CD4-positive, CD25-positive, alpha-beta regulatory T cell (primary cell): ENCODE measurements around the gene SRGAP1. TPM values are rescaled to one million over a fixed set of nuclear protein-coding genes. Genes with fewer than 3 reads are reported as not detected.
"Not testable (repeated sequence)": the region's sequence is repeated elsewhere in the genome, so short reads cannot be mapped to it uniquely, and the experiment has no call there.

Experiments
- ATAC-seq, 2 donors: fragments of 150-1000 bp; cut with Tn5 transposase; one replicate each; pipeline ENCODE4 v1.10.0; 2021; ENCODE audit warnings: low read depth in 2 of 2, moderate number of reproducible peaks in 2 of 2, moderate library complexity in 1 of 2
- DNase-seq, 3 donors: peaks; one replicate each; pipeline versions ENCODE4 v3.0.0 to v3.0.0-alpha.2; 2012 to 2022; ENCODE audit warnings: mixed read lengths in 1 of 3
- H3K27ac ChIP-seq: one replicate; pipeline ENCODE4 v1.7.0; 2013; ENCODE audit warnings: mild to moderate bottlenecking, low read length; ENCODE audit not compliant: insufficient read depth, poor library complexity, severe bottlenecking
- H3K27me3 ChIP-seq: one replicate; pipeline ENCODE4 v1.7.0; 2013; ENCODE audit warnings: low read length; ENCODE audit not compliant: control insufficient read depth, insufficient read depth
- H3K36me3 ChIP-seq: one replicate; pipeline ENCODE4 v1.7.0; 2013; ENCODE audit warnings: mild to moderate bottlenecking, low read length, moderate library complexity; ENCODE audit not compliant: control insufficient read depth, insufficient read depth
- H3K4me1 ChIP-seq: 2 replicates; pipeline ENCODE4 v1.7.0; 2013; ENCODE audit warnings: mild to moderate bottlenecking, low read length; ENCODE audit not compliant: insufficient read depth, control insufficient read depth, poor library complexity, severe bottlenecking
- H3K4me3 ChIP-seq: one replicate; pipeline ENCODE4 v1.7.0; 2013; ENCODE audit warnings: low read depth, mild to moderate bottlenecking, low read length, moderate library complexity
- H3K9me3 ChIP-seq, 2 experiments: 1 replicate in 1 of 2; 2 replicates in 1 of 2; pipeline ENCODE4 v1.7.0; 2013; ENCODE audit warnings: low read length in 2 of 2, mild to moderate bottlenecking in 1 of 2, moderate library complexity in 1 of 2; ENCODE audit not compliant: control insufficient read depth in 2 of 2
- H3K27ac Mint-ChIP-seq, 3 donors: one replicate each; pipeline ENCODE4 v1.8.0; 2020 to 2022; ENCODE audit warnings: mild to moderate bottlenecking in 3 of 3, mixed read lengths in 3 of 3, moderate library complexity in 2 of 3
- H3K27me3 Mint-ChIP-seq: one replicate; pipeline ENCODE4 v1.8.0; 2022; ENCODE audit warnings: mild to moderate bottlenecking, mixed read lengths
- H3K36me3 Mint-ChIP-seq: one replicate; pipeline ENCODE4 v1.8.0; 2020; ENCODE audit warnings: mixed read lengths
- H3K4me1 Mint-ChIP-seq, 4 donors: one replicate each; pipeline ENCODE4 v1.8.0; 2020 to 2022; ENCODE audit warnings: mixed read lengths in 4 of 4, mild to moderate bottlenecking in 1 of 4
- H3K4me3 Mint-ChIP-seq, 4 donors: one replicate each; pipeline ENCODE4 v1.8.0; 2020 to 2022; ENCODE audit warnings: mild to moderate bottlenecking in 4 of 4, mixed read lengths in 4 of 4, moderate library complexity in 3 of 4
- H3K9me3 Mint-ChIP-seq, 7 donors: one replicate each; pipeline ENCODE4 v1.8.0; 2020 to 2022; ENCODE audit warnings: mixed read lengths in 7 of 7, mild to moderate bottlenecking in 3 of 7, moderate library complexity in 2 of 7
- polyA plus RNA-seq, 4 donors: library from polyadenylated mRNA; unstranded; fragments of 300-500 nt; fragmentation: Illumina TruSeq; gene quantifications; one replicate each; pipeline ENCODE4 v1.2.3, GENCODE V29; 2021
- total RNA-seq: library from RNA; stranded (reverse); gene quantifications from one replicate; pipeline ENCODE4 v1.2.3, GENCODE V29; 2022

Gene SRGAP1
- total and polyA plus RNA-seq, 5 donors from 2014 or later = 0.01 to 0.07 (median 0.02) TPM; not detected in 1

DNA sequence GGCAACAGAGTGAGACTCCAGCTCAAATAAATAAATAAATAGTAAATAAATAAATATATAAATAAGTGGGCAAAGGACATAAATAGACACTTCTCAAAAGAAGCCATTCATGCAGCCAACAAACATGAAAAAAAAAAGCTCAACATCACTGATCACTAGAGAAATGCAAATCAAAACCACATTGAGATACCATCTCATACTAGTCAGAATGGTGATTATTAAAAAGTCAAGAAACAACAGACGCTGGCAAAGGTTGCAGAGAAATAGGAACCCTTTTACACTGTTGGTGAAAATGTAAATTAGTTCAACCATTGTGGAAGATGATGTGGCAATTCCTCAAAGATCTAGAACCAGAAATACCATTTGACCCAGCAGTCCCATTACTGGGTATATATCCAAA is 322.5 kb downstream of the SRGAP1 start:
- H3K4me1 ChIP-seq, H3K27ac Mint-ChIP-seq, DNase-seq, H3K4me3 Mint-ChIP-seq, ATAC-seq, H3K27me3 Mint-ChIP-seq, H3K27me3 ChIP-seq, H3K4me1 Mint-ChIP-seq, H3K27ac ChIP-seq, H3K9me3 ChIP-seq, H3K36me3 ChIP-seq, H3K4me3 ChIP-seq: not testable (repeated sequence)
- H3K9me3 Mint-ChIP-seq = peaks cover 0 to 10% (median 1%) of the 10 kb centered on the region in 7 donors
- peaks cover 15% of the 10 kb centered on the region for H3K36me3 Mint-ChIP-seq

DNA sequence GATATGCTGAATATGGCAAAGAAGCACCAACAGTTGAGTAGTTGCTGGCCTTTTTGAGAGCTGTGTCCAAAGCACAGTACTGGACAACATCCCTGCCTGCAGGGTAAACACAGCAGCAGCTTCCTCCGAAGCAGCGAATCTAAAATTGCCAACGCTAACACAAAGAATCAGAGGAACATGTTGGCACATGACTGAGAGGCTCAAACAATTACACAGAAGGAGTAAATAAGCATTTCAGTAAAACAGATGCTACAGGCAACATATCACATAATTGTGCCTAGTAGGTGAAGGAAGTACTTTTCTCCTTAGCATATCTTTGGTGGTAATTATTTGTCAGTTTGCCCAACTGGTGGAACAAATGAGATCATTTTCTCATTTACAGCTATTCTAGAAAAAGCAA is 325.5 kb downstream of the SRGAP1 start:
- no peak overlapping the region for H3K27ac ChIP-seq
- peaks cover 11% of the 10 kb centered on the region for H3K36me3 Mint-ChIP-seq
- H3K4me3 Mint-ChIP-seq = no peak overlapping the region
- no peaks in the 10 kb centered on the region for H3K36me3 ChIP-seq
- no peaks in the 10 kb centered on the region for H3K9me3 ChIP-seq
- H3K27me3 Mint-ChIP-seq = no peaks in the 10 kb centered on the region
- no peaks in the 10 kb centered on the region for H3K4me1 ChIP-seq
- ATAC-seq = no peak
- no peak overlapping the region for H3K27ac Mint-ChIP-seq
- H3K4me3 ChIP-seq = no peak overlapping the region
- DNase-seq = no peak
- no peaks in the 10 kb centered on the region for H3K27me3 ChIP-seq
- H3K4me1 Mint-ChIP-seq = peaks cover 0 to 4% (median 0%) of the 10 kb centered on the region in 4 donors
- H3K9me3 Mint-ChIP-seq = peaks cover 0 to 5% (median 0%) of the 10 kb centered on the region in 7 donors

DNA sequence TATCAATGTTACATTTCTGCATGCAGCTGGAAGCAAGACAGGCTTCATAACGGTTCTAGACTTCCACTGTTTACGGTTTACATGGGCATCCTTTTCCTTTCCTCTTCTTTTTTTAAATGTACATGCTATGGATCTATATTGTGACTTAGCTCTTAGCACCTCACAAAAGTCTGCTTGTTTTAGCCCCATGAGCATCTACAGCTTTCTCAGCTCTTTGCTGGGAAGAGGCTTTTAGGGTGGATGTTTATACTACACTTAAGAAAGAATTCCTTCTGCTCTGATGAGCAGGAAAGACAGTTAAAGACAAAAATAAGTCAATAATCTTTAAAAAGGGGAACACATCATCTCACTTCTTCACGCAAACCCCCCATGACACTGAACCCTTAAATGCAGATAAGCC is 326.2 kb downstream of the SRGAP1 start:
- Histone ChIP-seq H3K4me1 (no peaks in the 10 kb centered on the region), H3K4me3 (no peak overlapping the region), H3K9me3 (no peaks in the 10 kb centered on the region), H3K27me3 (no peaks in the 10 kb centered on the region), H3K27ac (no peak overlapping the region), H3K36me3 (no peaks in the 10 kb centered on the region)
- H3K9me3 Mint-ChIP-seq = peaks cover 0 to 2% (median 0%) of the 10 kb centered on the region in 7 donors
- H3K4me1 Mint-ChIP-seq = peaks cover 0 to 1% (median 0%) of the 10 kb centered on the region in 4 donors
- H3K27ac Mint-ChIP-seq = no peak overlapping the region
- H3K36me3 Mint-ChIP-seq = peaks cover 11% of the 10 kb centered on the region
- no peak overlapping the region for H3K4me3 Mint-ChIP-seq
- DNase-seq (no peak), ATAC-seq (no peak)
- H3K27me3 Mint-ChIP-seq = no peaks in the 10 kb centered on the region

DNA sequence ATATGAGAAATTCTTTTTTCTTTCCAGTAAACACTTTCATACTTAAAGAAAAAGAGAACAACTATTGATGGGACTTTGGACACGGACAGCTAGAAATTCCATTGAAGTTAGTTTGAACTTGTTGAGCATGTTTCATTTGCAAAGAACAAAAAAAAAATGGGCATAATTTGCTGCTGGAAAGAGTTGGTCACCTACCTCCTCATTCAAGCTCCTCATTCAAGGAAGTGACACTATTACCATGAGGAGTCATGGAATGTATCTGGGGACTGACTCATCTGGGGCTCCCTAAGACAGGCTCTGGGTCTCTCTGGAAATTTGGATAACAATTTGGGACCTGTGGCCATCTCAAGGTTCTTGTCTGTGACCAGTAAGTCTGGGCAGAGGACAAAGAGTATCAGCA is 327.2 kb downstream of the SRGAP1 start:
- H3K9me3 Mint-ChIP-seq = no peaks in the 10 kb centered on the region
- peaks cover 11% of the 10 kb centered on the region for H3K36me3 Mint-ChIP-seq
- Histone ChIP-seq H3K4me1 (no peaks in the 10 kb centered on the region), H3K27me3 (no peaks in the 10 kb centered on the region), H3K4me3 (no peak overlapping the region), H3K27ac (no peak overlapping the region), H3K36me3 (no peaks in the 10 kb centered on the region), H3K9me3 (no peaks in the 10 kb centered on the region)
- no peaks in the 10 kb centered on the region for H3K4me1 Mint-ChIP-seq
- DNase-seq = no peak
- H3K27ac Mint-ChIP-seq = no peak overlapping the region
- H3K27me3 Mint-ChIP-seq = no peaks in the 10 kb centered on the region
- no peak overlapping the region for H3K4me3 Mint-ChIP-seq
- no peak for ATAC-seq

DNA sequence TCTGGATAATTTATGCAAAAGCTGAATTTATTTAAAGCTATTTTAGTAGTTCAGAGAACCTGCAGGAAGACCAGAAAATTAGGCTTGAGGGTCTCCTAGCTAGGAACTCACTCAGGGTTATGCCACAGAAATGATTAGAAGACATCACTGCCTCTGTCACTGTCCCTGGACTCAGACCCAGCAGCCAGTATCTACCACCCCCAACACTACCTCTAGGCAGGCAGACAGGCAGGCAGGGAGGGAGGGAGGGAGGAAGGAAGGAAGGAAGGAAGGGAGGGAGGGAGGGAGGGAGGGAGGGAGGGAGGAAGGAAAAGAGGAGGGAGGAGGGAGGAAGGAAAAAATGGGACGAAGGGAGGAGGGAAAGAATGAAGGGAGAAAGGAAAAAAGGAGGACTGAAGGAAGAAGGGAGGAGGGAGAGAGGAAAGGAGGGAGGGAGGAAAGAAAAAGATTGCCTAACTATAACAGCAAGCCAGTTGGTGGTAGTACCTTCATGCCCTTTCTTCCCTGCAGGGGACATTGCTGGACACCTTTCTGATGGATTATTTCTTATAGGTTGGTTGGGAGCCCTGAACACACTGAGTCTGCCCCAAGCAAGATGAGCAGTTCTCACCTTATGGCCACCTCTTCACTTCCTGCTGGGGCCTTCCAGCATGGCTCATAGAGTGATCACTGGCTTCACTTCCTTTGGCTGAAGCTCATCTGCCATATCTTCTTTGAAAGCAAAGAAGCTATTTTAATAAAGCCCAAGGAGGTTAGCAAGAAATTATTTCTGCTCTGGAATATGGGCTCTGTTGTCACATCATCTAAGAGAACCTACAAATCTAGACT is 327.9 kb downstream of the SRGAP1 start:
- no peaks in the 10 kb centered on the region for H3K4me1 Mint-ChIP-seq
- DNase-seq = no peak
- peaks cover 7% of the 10 kb centered on the region for H3K36me3 Mint-ChIP-seq
- H3K27ac Mint-ChIP-seq = no peak overlapping the region
- Histone ChIP-seq H3K36me3 (no peaks in the 10 kb centered on the region), H3K27ac (no peak overlapping the region), H3K9me3 (no peaks in the 10 kb centered on the region), H3K27me3 (no peaks in the 10 kb centered on the region), H3K4me1 (no peaks in the 10 kb centered on the region), H3K4me3 (no peak overlapping the region)
- no peak overlapping the region for H3K4me3 Mint-ChIP-seq
- H3K27me3 Mint-ChIP-seq = no peaks in the 10 kb centered on the region
- no peak for ATAC-seq
- no peaks in the 10 kb centered on the region for H3K9me3 Mint-ChIP-seq

DNA sequence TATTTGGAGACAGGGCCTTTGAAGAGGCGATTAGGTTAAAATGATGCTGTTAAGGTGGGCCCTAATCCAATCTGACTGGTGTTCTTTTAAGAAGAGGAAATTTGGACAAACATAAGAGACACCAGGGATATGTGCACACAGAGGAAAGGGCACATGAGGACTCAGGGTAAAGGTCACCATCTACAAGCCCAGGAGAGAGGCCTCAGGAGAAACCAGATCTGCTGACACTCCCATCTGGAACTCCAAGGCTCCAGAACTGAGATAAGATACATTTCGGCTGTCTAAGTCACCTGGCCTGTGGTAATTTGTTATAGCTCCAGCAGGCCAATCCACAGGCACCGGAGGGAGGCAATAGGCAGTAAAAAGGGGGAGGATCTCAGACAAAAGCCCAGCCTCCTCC is 329.0 kb downstream of the SRGAP1 start:
- Mint-ChIP-seq H3K27ac (no peak overlapping the region), H3K36me3 (peaks cover 5% of the 10 kb centered on the region), H3K27me3 (no peaks in the 10 kb centered on the region), H3K9me3 (no peaks in the 10 kb centered on the region), H3K4me1 (no peaks in the 10 kb centered on the region), H3K4me3 (no peak overlapping the region)
- no peak overlapping the region for H3K4me3 ChIP-seq
- DNase-seq (no peak), ATAC-seq (no peak)
- H3K27me3 ChIP-seq = no peaks in the 10 kb centered on the region
- no peaks in the 10 kb centered on the region for H3K36me3 ChIP-seq
- H3K27ac ChIP-seq = no peak overlapping the region
- no peaks in the 10 kb centered on the region for H3K9me3 ChIP-seq
- no peaks in the 10 kb centered on the region for H3K4me1 ChIP-seq

DNA sequence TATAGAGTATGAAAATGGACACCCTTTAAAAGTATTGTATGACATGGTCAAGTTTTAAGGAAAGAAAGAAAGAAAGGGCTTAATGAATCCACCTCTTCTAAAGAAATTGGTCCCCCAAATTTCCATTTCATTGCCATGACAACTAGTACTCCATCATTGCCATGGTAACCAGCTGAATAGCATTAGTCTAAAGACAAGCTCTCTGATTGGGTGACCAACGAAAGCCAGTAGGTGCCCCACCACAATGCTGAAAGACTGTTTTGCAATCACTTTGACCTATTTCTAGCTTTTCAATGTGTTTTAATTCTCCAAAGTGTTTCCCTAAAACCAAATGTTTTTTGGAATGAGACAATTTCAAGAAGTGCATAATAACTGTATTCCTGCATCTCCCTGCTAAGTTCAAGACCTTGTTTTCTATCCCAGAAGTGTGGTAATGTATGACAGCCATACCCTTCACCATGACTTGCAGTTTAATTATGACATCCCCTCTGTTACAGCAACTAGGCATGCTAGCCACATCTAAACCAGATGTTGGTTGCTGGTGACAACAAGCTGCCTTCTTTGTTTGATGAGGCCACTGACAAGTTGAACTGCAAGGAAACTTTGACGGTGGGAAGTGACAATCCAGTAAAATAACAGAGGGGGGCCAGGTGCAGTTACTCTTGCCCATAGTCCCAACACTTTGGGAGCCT is 330.9 kb downstream of the SRGAP1 start:
- Mint-ChIP-seq H3K4me1 (no peaks in the 10 kb centered on the region), H3K27me3 (no peaks in the 10 kb centered on the region), H3K36me3 (no peaks in the 10 kb centered on the region), H3K9me3 (no peaks in the 10 kb centered on the region), H3K27ac (no peak overlapping the region), H3K4me3 (no peak overlapping the region)
- no peaks in the 10 kb centered on the region for H3K4me1 ChIP-seq
- H3K9me3 ChIP-seq = no peaks in the 10 kb centered on the region
- H3K27ac ChIP-seq = no peak overlapping the region
- H3K4me3 ChIP-seq = no peak overlapping the region
- DNase-seq (no peak), ATAC-seq (no peak)
- H3K27me3 ChIP-seq = no peaks in the 10 kb centered on the region
- H3K36me3 ChIP-seq = no peaks in the 10 kb centered on the region

DNA sequence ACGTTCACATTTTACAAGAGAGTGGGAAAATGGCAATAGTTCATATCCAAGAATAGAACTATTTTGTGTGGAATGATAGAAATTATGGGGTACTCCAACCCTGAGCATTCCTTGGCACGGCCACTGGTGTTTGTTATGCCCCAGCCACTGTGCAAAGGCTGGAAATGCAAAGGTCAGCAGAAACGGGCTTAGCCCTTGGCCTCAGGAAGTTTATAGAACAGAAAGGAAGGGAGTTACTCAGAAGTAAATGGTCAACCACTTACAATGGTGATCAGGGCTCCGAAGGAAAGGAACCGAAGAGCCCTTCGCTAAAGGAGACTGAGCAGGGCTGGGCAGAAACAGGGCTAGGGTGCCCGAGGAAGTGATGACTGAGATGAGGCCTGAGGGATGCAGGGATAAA is 332.5 kb downstream of the SRGAP1 start:
- no peak for DNase-seq
- H3K27me3 Mint-ChIP-seq = no peaks in the 10 kb centered on the region
- no peaks in the 10 kb centered on the region for H3K4me1 Mint-ChIP-seq
- Histone ChIP-seq H3K4me1 (no peaks in the 10 kb centered on the region), H3K27ac (no peak overlapping the region), H3K27me3 (no peaks in the 10 kb centered on the region), H3K9me3 (no peaks in the 10 kb centered on the region), H3K36me3 (no peaks in the 10 kb centered on the region), H3K4me3 (no peak overlapping the region)
- H3K4me3 Mint-ChIP-seq = no peak overlapping the region
- peaks cover 3% of the 10 kb centered on the region for H3K36me3 Mint-ChIP-seq
- no peaks in the 10 kb centered on the region for H3K9me3 Mint-ChIP-seq
- no peak overlapping the region for H3K27ac Mint-ChIP-seq
- ATAC-seq = no peak
